Activated naive CD8-positive, alpha-beta T cell treated with anti-CD3 and anti-CD28 coated beads for 36 hours (primary cell): ENCODE data around the gene RNF44. TPM values are rescaled to one million over a fixed set of nuclear protein-coding genes. Genes with fewer than 3 reads are reported as not detected.
A peak's percentile ranks its signal among the peaks of the same experiment; 100 is the strongest.
"Not testable (repeated sequence)": the region's sequence is repeated elsewhere in the genome, so short reads cannot be mapped to it uniquely, and the experiment has no call there.

Experiments
- DNase-seq: peaks from one replicate; pipeline ENCODE4 v3.0.0; 2021
- H3K27ac Mint-ChIP-seq: one replicate; pipeline ENCODE4 v1.8.0; 2022; ENCODE audit warnings: mild to moderate bottlenecking, moderate library complexity, mixed read lengths
- H3K27me3 Mint-ChIP-seq: one replicate; pipeline ENCODE4 v1.8.0; 2022; ENCODE audit warnings: mild to moderate bottlenecking, mixed read lengths
- H3K36me3 Mint-ChIP-seq: one replicate; pipeline ENCODE4 v1.8.0; 2021; ENCODE audit warnings: mild to moderate bottlenecking, mixed read lengths
- H3K4me1 Mint-ChIP-seq: one replicate; pipeline ENCODE4 v1.8.0; 2021; ENCODE audit warnings: mixed read lengths
- H3K4me3 Mint-ChIP-seq: one replicate; pipeline ENCODE4 v1.8.0; 2022; ENCODE audit warnings: mild to moderate bottlenecking, moderate library complexity, mixed read lengths
- H3K9me3 Mint-ChIP-seq: one replicate; pipeline ENCODE4 v1.8.0; 2022; ENCODE audit warnings: mixed read lengths
- total RNA-seq, 2 experiments: library from RNA; stranded (reverse); gene quantifications; one replicate each; pipeline ENCODE4 v1.2.3, GENCODE V29; 2021

Gene RNF44
- total RNA-seq, 2 experiments from 2014 or later, result 53.4 to 53.8 TPM

DNA sequence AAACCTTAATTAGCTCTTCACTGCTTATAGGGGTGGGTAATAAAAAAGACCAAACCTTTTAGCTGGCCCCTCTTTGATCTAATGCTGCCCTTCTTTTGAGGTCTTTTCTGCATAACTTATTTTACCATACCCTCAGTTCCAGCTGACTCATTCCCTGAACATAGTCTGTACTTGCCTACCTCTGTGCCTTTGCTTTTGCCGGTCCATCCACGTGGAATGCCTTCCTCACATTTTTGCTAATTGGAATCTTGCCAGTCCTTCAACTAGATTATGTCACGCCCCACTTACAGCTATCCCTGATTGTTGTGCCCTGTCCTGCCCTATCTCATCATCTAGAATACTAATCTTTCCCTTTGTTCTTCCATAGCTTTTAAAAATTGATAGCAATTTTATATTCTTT lies 44.8 kb downstream of the RNF44 start:
- Mint-ChIP-seq H3K36me3 (peaks cover 19% of the 10 kb centered on the region), H3K9me3 (no peaks in the 10 kb centered on the region), H3K27me3 (no peaks in the 10 kb centered on the region), H3K27ac (no peak overlapping the region), H3K4me3 (no peak overlapping the region), H3K4me1 (peaks cover 6% of the 10 kb centered on the region)
- DNase-seq, result no peak

DNA sequence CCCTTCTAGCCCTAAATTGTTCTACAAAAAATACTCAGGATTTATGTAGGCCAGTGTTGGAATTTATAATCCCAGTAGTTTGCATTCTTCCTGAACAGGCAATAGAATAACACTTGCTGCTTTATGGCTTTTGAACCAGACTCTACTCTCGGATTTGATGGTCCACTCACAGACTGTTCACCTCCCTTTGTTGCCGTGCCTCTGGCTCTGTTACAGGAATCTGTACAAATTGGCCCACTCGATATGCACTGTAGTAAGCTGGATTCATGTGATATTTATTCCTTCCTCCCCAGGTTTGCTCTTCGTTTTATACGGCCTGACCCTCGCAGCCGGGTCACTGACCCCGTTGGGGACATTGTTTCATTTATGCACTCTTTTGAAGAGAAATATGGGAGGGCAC lies 45.3 kb downstream of the RNF44 start:
- H3K27ac Mint-ChIP-seq, result no peak overlapping the region
- peaks cover 22% of the 10 kb centered on the region for H3K36me3 Mint-ChIP-seq
- H3K9me3 Mint-ChIP-seq, result no peaks in the 10 kb centered on the region

DNA sequence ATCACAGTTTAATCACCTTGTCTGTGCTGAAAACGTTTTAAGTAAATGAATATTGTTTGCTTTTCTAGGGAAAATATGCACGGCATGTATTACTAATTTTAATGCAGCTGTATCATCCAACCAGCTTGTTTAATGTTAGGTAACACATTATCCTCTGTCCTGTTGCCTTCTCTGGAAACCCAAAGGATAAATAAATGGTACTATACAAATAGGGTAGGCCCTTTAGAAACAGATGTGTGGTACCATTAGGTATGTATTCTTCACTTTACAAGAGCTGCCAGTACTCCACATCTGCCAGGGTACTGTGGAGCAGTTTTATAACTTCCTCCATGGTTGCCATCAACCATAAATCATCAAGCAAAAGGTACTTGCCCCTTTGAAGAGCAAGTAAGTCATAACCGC lies 46.1 kb downstream of the RNF44 start:
- peaks cover 26% of the 10 kb centered on the region for H3K36me3 Mint-ChIP-seq
- no peaks in the 10 kb centered on the region for H3K9me3 Mint-ChIP-seq
- no peak overlapping the region for H3K27ac Mint-ChIP-seq
- H3K4me3 Mint-ChIP-seq, result no peak overlapping the region
- H3K27me3 Mint-ChIP-seq, result no peaks in the 10 kb centered on the region
- DNase-seq, result no peak
- H3K4me1 Mint-ChIP-seq, result peaks cover 7% of the 10 kb centered on the region

More for the DNA sequence above, 45.3 kb downstream of the RNF44 start:
- Mint-ChIP-seq H3K4me3 (no peak overlapping the region), H3K4me1 (peaks cover 6% of the 10 kb centered on the region), H3K27me3 (no peaks in the 10 kb centered on the region)
- DNase-seq, result no peak

DNA sequence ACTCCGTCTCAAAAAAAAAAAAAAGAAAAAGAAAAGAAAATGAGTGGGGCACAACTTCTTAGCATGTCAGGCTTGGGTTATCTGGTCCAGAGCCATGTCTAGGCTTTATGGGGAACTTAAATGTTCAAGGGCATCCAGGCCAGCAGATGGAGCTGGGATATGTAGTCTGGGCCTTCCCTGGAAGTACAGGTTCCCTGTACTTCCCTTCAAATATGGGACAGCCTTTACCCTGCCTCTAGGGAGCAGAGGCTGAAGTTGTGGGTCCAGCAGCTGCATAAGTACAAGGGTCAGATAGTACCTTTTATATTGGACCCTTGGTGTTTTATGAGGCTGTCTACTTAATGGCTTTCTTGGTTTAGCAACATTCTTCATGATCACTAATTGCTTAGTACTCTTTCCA lies 46.9 kb downstream of the RNF44 start:
- Mint-ChIP-seq H3K36me3 (peaks cover 24% of the 10 kb centered on the region), H3K27ac (no peak overlapping the region), H3K4me1 (peaks cover 7% of the 10 kb centered on the region)

DNA sequence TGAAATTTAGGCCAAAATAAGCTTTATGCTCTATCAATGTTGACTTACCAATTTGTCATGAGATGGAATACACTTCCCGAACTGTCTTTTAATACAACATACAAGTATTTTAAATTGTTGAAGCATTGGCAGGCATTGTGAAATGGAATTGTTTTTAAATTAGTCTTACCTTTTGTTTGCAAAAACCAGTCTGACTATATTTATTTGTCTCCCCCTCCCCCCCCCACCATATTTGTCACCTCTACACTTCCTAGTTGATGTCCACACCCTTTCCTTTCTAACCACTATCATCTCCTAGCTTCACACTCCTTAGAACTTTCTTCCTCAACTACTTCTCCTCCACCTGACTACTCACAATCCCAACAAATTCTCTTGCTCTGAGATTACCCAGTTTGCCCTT lies 48.1 kb downstream of the RNF44 start:
- DNase-seq, result no peak
- Mint-ChIP-seq H3K4me1 (peaks cover 11% of the 10 kb centered on the region), H3K27me3 (no peaks in the 10 kb centered on the region), H3K27ac (no peak overlapping the region), H3K36me3 (peaks cover 20% of the 10 kb centered on the region), H3K9me3 (no peaks in the 10 kb centered on the region), H3K4me3 (no peak overlapping the region)

More for the DNA sequence above, 46.9 kb downstream of the RNF44 start:
- DNase-seq, result no peak
- Mint-ChIP-seq H3K4me3 (no peak overlapping the region), H3K9me3 (no peaks in the 10 kb centered on the region), H3K27me3 (no peaks in the 10 kb centered on the region)

DNA sequence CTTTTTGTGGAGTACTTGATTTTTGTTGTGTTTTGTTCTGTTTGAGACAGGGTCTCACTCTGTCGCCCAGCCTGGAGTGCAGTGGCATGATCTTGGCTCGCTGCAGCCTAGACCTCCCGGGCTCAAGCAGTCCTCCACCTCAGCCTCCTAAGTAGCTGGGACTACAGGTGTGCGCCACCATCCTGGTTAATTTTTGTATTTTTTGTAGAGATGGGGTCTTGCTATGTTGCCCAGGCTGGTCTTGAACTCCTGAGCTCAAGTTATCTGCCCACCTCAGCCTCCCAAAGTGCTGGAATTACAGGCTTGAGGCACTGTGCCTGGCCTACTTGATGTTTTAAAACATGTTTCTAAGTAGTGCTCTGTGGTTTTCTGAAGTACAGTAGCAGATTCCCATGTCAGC lies 50.0 kb downstream of the RNF44 start:
- not testable (repeated sequence) for DNase-seq, H3K27me3 Mint-ChIP-seq, H3K27ac Mint-ChIP-seq, H3K4me3 Mint-ChIP-seq, H3K9me3 Mint-ChIP-seq
- Mint-ChIP-seq H3K4me1 (peaks cover 19% of the 10 kb centered on the region), H3K36me3 (peaks cover 19% of the 10 kb centered on the region)

DNA sequence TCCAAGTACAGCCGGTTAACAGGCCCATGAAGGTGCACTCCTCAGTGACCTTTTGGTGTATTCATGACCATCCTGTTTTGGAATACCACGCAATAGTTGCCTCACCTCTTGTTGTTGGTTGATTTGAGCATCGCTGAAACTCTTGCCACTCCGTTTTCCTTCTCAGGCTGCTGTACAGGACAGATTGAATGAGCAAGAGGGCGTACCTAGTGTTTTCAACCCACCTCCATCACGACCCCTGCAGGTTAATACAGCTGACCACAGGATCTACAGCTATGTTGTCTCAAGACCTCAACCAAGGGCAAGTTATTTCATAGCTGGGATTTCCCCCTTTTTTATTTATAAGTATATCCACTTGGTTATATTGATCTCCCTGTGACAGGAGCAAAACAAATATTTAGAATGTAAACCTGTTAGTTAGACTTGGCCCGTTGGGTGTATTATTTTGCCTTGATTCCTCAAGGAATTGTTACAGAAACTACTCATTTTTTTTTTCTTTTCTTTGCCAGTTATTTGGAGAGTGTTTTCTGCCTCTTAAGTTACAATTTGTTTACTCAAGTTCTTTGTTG lies 50.9 kb downstream of the RNF44 start:
- Mint-ChIP-seq H3K27me3 (no peaks in the 10 kb centered on the region), H3K4me1 (peaks cover 24% of the 10 kb centered on the region), H3K36me3 (peaks cover 16% of the 10 kb centered on the region), H3K4me3 (no peak overlapping the region), H3K9me3 (no peaks in the 10 kb centered on the region), H3K27ac (no peak overlapping the region)
- no peak for DNase-seq

DNA sequence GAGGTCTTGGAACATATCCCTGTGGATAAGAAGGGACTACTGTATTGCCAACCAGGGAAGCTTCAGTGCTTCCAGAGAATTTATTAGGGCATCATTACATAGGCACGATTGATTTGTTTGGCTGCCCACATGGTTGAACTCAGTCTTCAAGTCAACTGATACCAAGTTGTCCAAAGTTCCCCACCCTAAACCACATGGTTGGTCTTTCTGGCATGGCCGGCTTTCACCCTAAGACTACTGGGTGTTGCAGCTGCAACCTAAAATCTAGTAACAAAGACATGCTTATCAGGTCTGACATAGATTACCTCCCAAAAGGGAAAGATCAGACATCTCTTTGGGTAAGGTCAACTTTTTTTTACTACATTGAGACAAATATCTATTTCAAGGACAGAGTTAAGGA lies 52.0 kb downstream of the RNF44 start:
- H3K27me3 Mint-ChIP-seq, result no peaks in the 10 kb centered on the region
- no peaks in the 10 kb centered on the region for H3K9me3 Mint-ChIP-seq
- no peak for DNase-seq
- peaks cover 14% of the 10 kb centered on the region for H3K36me3 Mint-ChIP-seq
- peaks cover 24% of the 10 kb centered on the region for H3K4me1 Mint-ChIP-seq
- no peak overlapping the region for H3K27ac Mint-ChIP-seq
- H3K4me3 Mint-ChIP-seq, result no peak overlapping the region

DNA sequence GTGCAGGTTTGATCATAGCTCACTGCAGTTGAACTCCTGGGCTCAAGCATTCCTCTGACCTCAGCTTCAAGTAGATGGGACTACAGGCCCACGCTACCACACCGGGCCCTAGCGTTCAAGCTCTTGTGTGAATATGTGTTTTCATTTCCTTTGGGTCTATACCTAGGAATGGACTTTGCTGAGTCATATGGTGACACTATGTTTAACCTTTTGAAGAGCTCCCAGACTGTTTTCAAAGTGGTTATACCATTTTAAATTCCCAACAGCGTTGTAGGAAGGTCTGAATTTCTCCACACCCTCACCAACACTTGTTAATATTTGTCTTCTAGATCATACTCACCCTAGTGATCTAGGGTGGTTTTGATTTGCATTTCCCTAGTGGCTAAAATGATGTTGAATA lies 55.5 kb downstream of the RNF44 start:
- peaks cover 11% of the 10 kb centered on the region for H3K36me3 Mint-ChIP-seq
- no peaks in the 10 kb centered on the region for H3K9me3 Mint-ChIP-seq
- no peak for DNase-seq
- no peak overlapping the region for H3K4me3 Mint-ChIP-seq
- H3K27ac Mint-ChIP-seq, result peak overlapping the region; percentile 34
- H3K27me3 Mint-ChIP-seq, result no peaks in the 10 kb centered on the region
- peaks cover 20% of the 10 kb centered on the region for H3K4me1 Mint-ChIP-seq

Other genes starting within 250 kb of the RNF44 start
- 10 to 100 TPM; 38.2 to 41.7 TPM for gene KIAA1191, start 175.6 kb downstream of the RNF44 start, total RNA-seq
- 10 to 100 TPM in 1 of 2 experiments, 1 to 10 TPM in 1; 8.0 to 12.1 TPM for gene ARL10, start 171.9 kb downstream of the RNF44 start, total RNA-seq
- 100 to 1,000 TPM; 154 to 158 TPM for gene NOP16, start 148.8 kb downstream of the RNF44 start, total RNA-seq
- 10 to 100 TPM; 94.0 to 94.5 TPM for gene HIGD2A, start 148.7 kb downstream of the RNF44 start, total RNA-seq
- 10 to 100 TPM; 53.4 to 57.7 TPM for gene CLTB, start 120.9 kb downstream of the RNF44 start, total RNA-seq
- 10 to 100 TPM; 38.1 to 38.6 TPM for gene FAF2, start 89.0 kb downstream of the RNF44 start, total RNA-seq
- gene CDHR2, start 11.9 kb upstream of the RNF44 start, total RNA-seq, result under 1 TPM; 0.31 to 0.44 TPM
- 1 to 10 TPM; 1.5 to 1.7 TPM for gene GPRIN1, start 72.8 kb upstream of the RNF44 start, total RNA-seq
- gene SNCB, start 93.1 kb upstream of the RNF44 start, total RNA-seq, result under 1 TPM; 0.46 to 0.80 TPM
- not detected for gene EIF4E1B, start 93.3 kb upstream of the RNF44 start, total RNA-seq
- 10 to 100 TPM; 25.3 to 28.6 TPM for gene TSPAN17, start 110.1 kb upstream of the RNF44 start, total RNA-seq